Endothelial cell of umbilical vein (primary cell): ENCODE measurements around the gene MCTP1. TPM values are rescaled to one million over a fixed set of nuclear protein-coding genes. Genes with fewer than 3 reads are reported as not detected.

Experiments used
- BruUV-seq: library from RNA; stranded (reverse); fragments of 400-500 nt; replicated peaks from 2 replicates; lab custom pipeline; 2021; lab: Mats Ljungman, UMichigan
- CTCF ChIA-PET: fragments of 300-600, 350-600 bp; sonication (Branson Sonifier 250); formaldehyde crosslinking; loops from one replicate; lab custom pipeline; 2021; ENCODE audit warnings: antibody characterized with exemption, inconsistent platforms; lab: Charles Lee
- POLR2A ChIA-PET: fragments of 300-600, 350-600 bp; sonication (Branson Sonifier 250); formaldehyde crosslinking; loops from one replicate; lab custom pipeline; 2021; ENCODE audit warnings: antibody characterized with exemption, inconsistent platforms; lab: Charles Lee
- DNase-seq: peaks from one replicate; pipeline ENCODE4 v3.0.0-alpha.2; 2011; ENCODE audit warnings: low read depth, low spot score
- FAIRE-seq: peaks from 2 replicates; lab custom pipeline; 2011; peaks lifted over from hg19 to GRCh38; lab: Jason Lieb, UNC
- H2AFZ ChIP-seq: 2 replicates; pipeline ENCODE4 v1.6.0; 2012; ENCODE audit warnings: low read depth, low read length, control low read depth, inconsistent platforms
- H3K27ac ChIP-seq: 2 replicates; pipeline ENCODE4 v1.5.1; 2011; ENCODE audit warnings: low read depth, mild to moderate bottlenecking, control low read depth, low read length, moderate library complexity; ENCODE audit not compliant: insufficient read depth
- H3K27me3 ChIP-seq, 2 experiments: 2 replicates each; pipeline versions ENCODE4 v1.6.0 to v1.6.1; 2011; ENCODE audit warnings: low read length in 2 of 2, mixed read lengths in 1 of 2; ENCODE audit not compliant: control insufficient read depth in 2 of 2, insufficient read depth in 2 of 2
- H3K36me3 ChIP-seq, 2 experiments: 2 replicates in 1 of 2; 3 replicates in 1 of 2; pipeline ENCODE4 v1.5.1; 2011; ENCODE audit warnings: low read length in 2 of 2, mild to moderate bottlenecking in 1 of 2, moderate library complexity in 1 of 2; ENCODE audit not compliant: control insufficient read depth in 2 of 2, insufficient read depth in 2 of 2; ENCODE audit errors: extremely low read depth in 1 of 2
- H3K4me1 ChIP-seq: 3 replicates; pipeline ENCODE4 v1.5.1; 2011; ENCODE audit warnings: mild to moderate bottlenecking, low read length; ENCODE audit not compliant: control insufficient read depth, insufficient read depth; ENCODE audit errors: extremely low read depth
- H3K4me2 ChIP-seq: 2 replicates; pipeline ENCODE4 v1.6.1; 2011; ENCODE audit warnings: low read length, control low read depth, mixed read lengths; ENCODE audit not compliant: insufficient read depth
- H3K4me3 ChIP-seq, 3 experiments: fragments of 200-600 bp in 1 of 3; sonication (generic), shearing (Covaris generic) in 1 of 3; replicated peaks in 1 of 3; 2 replicates each; pipeline ENCODE4 v1.5.1; 2011 to 2016; ENCODE audit warnings: control low read depth in 3 of 3, low read length in 3 of 3, mild to moderate bottlenecking in 2 of 3, inconsistent platforms in 1 of 3, low read depth in 1 of 3, moderate library complexity in 1 of 3; ENCODE audit not compliant: insufficient read depth in 1 of 3
- H3K79me2 ChIP-seq: 2 replicates; pipeline ENCODE4 v1.6.0; 2012; ENCODE audit warnings: low read length, inconsistent platforms; ENCODE audit not compliant: control insufficient read depth, insufficient read depth
- H3K9ac ChIP-seq: replicated peaks from 2 replicates; pipeline ENCODE3; 2011; ENCODE audit warnings: low read length, control low read depth; ENCODE audit not compliant: insufficient read depth; ENCODE audit errors: extremely low read depth
- H3K9me1 ChIP-seq: replicated peaks from 3 replicates; pipeline ENCODE4 v1.6.0; 2011; ENCODE audit warnings: mild to moderate bottlenecking, low read length; ENCODE audit not compliant: control insufficient read depth, insufficient read depth; ENCODE audit errors: extremely low read depth
- H3K9me3 ChIP-seq: replicated peaks from 2 replicates; pipeline ENCODE4 v1.5.1; 2012; ENCODE audit warnings: low read length, inconsistent platforms; ENCODE audit not compliant: control insufficient read depth, insufficient read depth
- H4K20me1 ChIP-seq: replicated peaks from 2 replicates; pipeline ENCODE3; 2011; ENCODE audit warnings: mild to moderate bottlenecking, low read length; ENCODE audit not compliant: control insufficient read depth, insufficient read depth; ENCODE audit errors: extremely low read depth
- EZH2 ChIP-seq: IDR thresholded peaks from 2 replicates; pipeline ENCODE4 v1.6.1; 2012; ENCODE audit warnings: borderline replicate concordance, low read depth, mild to moderate bottlenecking, moderate library complexity, low read length, inconsistent platforms; ENCODE audit not compliant: severe bottlenecking
- FOS ChIP-seq: IDR thresholded peaks from 2 replicates; pipeline ENCODE4 v1.6.1; 2011; ENCODE audit warnings: mild to moderate bottlenecking, low read length, moderate library complexity, borderline replicate concordance; ENCODE audit not compliant: insufficient read depth
- JUN ChIP-seq: IDR thresholded peaks from 2 replicates; pipeline ENCODE4 v1.6.1; 2011; ENCODE audit warnings: borderline replicate concordance, low read depth; ENCODE audit not compliant: insufficient read length, insufficient read depth
- MYC ChIP-seq: IDR thresholded peaks from one replicate; pipeline ENCODE4 v1.6.1; 2011; ENCODE audit warnings: mild to moderate bottlenecking, low read depth, low read length
- POLR2A ChIP-seq: IDR thresholded peaks from 2 replicates; pipeline ENCODE4 v1.6.1; 2012; ENCODE audit warnings: low read depth, mild to moderate bottlenecking, control low read depth, low read length
- POLR2AphosphoS5 ChIP-seq: IDR thresholded peaks from 2 replicates; pipeline ENCODE4 v1.6.1; 2012; ENCODE audit warnings: low read depth, mild to moderate bottlenecking, control low read depth, low read length, moderate library complexity; ENCODE audit not compliant: insufficient read depth
- dilution Hi-C: fragments of 300-500 bp; cut with MboI; formaldehyde crosslinking; loops from one replicate; pipeline ENCODE4 v1.15.0; 2019; ENCODE audit warnings: low sequenced_read_pairs; ENCODE audit not compliant: extremely low pct_ligation_motif_present
- intact Hi-C: fragments of 100-400 bp; cut with micrococcal nuclease; formaldehyde crosslinking; loops from one replicate; pipeline ENCODE4 v1.10.0; 2022
- polyA plus RNA-seq, 4 experiments: library from polyadenylated mRNA; depleted of rRNA in 3 of 4; stranded (reverse) in 3 of 4; unstranded in 1 of 4; fragments of >200 nt; gene quantifications; 2 replicates each; pipeline versions ENCODE4 v1.2.1 to v1.2.3, GENCODE V29; 2011 to 2012; ENCODE audit warnings: missing spikeins in 1 of 4
- total RNA-seq: library from RNA; stranded (reverse); gene quantifications from 2 replicates; pipeline ENCODE4 v1.2.3, GENCODE V29; 2021
- TF ChIP-seq, protein P1 (sequence below): IDR thresholded peaks from 2 replicates; pipeline ENCODE4 v1.6.1; 2011; ENCODE audit not compliant: insufficient read depth, insufficient read length
- TF ChIP-seq, protein P2 (sequence below), 2 donors: IDR thresholded peaks; 1 replicate in 1 of 2; 2 replicates in 1 of 2; pipeline ENCODE4 v1.5.1; 2011; ENCODE audit warnings: low read length in 2 of 2, mild to moderate bottlenecking in 2 of 2, moderate library complexity in 2 of 2, control low read depth in 1 of 2, inconsistent platforms in 1 of 2, low read depth in 1 of 2; ENCODE audit not compliant: insufficient read depth in 1 of 2; ENCODE audit errors: extremely low read depth in 1 of 2

MCTP1 gene
- total and polyA plus RNA-seq, 2 donors (not counting 3 experiments of a cell fraction or from before 2014, with no cell fraction given): 79.3 to 203 TPM

DNA sequence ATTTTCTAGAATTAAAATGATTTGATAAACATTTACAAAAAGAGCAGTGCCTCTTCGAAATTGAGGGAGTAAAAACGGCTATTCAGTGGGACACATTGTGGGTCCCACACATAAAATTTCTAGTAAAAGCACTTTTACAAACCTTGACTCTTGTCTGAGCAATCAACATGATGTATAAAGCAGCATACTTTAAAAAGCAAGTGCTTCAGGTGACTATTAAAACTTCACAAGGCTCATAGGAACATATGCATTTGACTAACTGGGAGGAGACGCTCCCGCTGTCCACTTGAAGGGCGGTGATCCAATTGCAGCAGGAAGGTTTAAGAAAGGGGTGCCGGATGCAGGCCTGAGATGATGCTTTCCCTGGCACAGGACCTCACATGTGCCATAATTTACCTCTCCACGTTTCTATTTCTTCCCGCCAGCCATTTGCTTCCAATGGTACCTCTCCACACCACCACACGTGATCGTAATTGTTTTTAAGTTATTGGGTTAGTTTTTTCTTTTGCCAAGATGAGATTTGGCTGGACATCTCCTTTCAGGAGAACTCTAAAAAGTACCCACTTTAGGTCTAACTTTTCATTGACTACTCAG, 1.8 kb downstream of the MCTP1 start:
- POLR2A ChIA-PET: no interaction called here
- FAIRE-seq: no peak
- no peak for TF ChIP-seq JUN
- peak; percentile 63 for TF ChIP-seq EZH2
- Histone ChIP-seq H4K20me1 (no peaks in the 10 kb centered on the region), H3K4me3 (peak overlapping the region in 2 of 3 experiments; percentile 50 to 55), H3K9me1 (no peaks in the 10 kb centered on the region), H3K27me3 (peaks cover 49 to 72% of the 10 kb centered on the region in 2 experiments), H3K9ac (no peak overlapping the region), H3K27ac (no peak overlapping the region), H3K36me3 (no peaks in the 10 kb centered on the region), H2AFZ (no peak overlapping the region), H3K79me2 (no peaks in the 10 kb centered on the region), H3K9me3 (no peaks in the 10 kb centered on the region), H3K4me2 (peak overlapping the region; percentile 73), H3K4me1 (peaks cover 14% of the 10 kb centered on the region)
- intact Hi-C loops (no loop called here), dilution Hi-C loops (no loop called here)
- CTCF ChIA-PET: interaction anchor here (0.6 to 4.6 kb wide), 12 partner anchors 8 to 315 kb away, joined by 3 to 49 read pairs (median 4); no protein-coding TSS in a partner anchor
- peak; percentile 13 for DNase-seq
- TSS peak; percentile 9 for BruUV-seq

DNA sequence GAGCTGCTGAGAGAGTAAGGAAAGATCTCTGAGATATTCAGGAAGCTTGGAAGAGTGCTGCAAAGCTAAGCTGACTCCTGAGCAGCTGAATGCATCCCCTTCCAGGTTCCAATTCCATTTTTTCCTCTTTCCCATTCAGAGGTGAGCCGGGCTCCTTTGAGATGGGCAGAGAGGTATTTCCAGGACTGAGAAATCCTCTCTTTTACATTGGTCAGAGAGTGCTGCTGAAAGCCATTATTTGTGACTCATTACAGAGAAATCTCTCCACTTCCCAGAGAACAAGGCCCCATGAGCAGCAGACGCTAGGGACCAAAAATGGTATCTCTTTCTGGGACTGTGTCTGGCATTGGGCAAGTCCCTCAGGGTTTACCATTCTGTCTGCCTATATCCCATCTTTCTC, 3.7 kb downstream of the MCTP1 start:
- no peaks in the 10 kb centered on the region for H3K36me3 ChIP-seq
- H3K9me1 ChIP-seq: no peaks in the 10 kb centered on the region
- no peak for FAIRE-seq
- H3K27me3 ChIP-seq: peaks cover 37 to 59% of the 10 kb centered on the region in 2 experiments
- no peak overlapping the region for H3K9ac ChIP-seq
- TF ChIP-seq, protein P1, sequence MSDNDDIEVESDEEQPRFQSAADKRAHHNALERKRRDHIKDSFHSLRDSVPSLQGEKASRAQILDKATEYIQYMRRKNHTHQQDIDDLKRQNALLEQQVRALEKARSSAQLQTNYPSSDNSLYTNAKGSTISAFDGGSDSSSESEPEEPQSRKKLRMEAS: no peak
- TF ChIP-seq, protein P2, sequence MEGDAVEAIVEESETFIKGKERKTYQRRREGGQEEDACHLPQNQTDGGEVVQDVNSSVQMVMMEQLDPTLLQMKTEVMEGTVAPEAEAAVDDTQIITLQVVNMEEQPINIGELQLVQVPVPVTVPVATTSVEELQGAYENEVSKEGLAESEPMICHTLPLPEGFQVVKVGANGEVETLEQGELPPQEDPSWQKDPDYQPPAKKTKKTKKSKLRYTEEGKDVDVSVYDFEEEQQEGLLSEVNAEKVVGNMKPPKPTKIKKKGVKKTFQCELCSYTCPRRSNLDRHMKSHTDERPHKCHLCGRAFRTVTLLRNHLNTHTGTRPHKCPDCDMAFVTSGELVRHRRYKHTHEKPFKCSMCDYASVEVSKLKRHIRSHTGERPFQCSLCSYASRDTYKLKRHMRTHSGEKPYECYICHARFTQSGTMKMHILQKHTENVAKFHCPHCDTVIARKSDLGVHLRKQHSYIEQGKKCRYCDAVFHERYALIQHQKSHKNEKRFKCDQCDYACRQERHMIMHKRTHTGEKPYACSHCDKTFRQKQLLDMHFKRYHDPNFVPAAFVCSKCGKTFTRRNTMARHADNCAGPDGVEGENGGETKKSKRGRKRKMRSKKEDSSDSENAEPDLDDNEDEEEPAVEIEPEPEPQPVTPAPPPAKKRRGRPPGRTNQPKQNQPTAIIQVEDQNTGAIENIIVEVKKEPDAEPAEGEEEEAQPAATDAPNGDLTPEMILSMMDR (IDR thresholded peaks at IDR 0.05; ENCODE audit: extremely low read depth in 1 of 2, insufficient read depth in 1 of 2, low read depth in 1 of 2, low read length in 2 of 2): no peak
- TF ChIP-seq POLR2A (no peak), POLR2AphosphoS5 (no peak), MYC (no peak), FOS (no peak)
- H3K9me3 ChIP-seq: no peaks in the 10 kb centered on the region
- H3K4me1 ChIP-seq: peaks cover 14% of the 10 kb centered on the region
- ChIA-PET POLR2A (no interaction called here), CTCF (interaction anchor here (2.2 kb wide), 1 partner anchor 313 kb away, joined by 16 read pairs; no protein-coding TSS in a partner anchor)
- intact Hi-C loops (no loop called here), dilution Hi-C loops (no loop called here)
- H2AFZ ChIP-seq: no peak overlapping the region
- no peaks in the 10 kb centered on the region for H3K79me2 ChIP-seq
- no peak overlapping the region for H3K27ac ChIP-seq
- no peak for DNase-seq
- no peak overlapping the region for H3K4me3 ChIP-seq
- BruUV-seq: no TSS peak
- H3K4me2 ChIP-seq: no peak overlapping the region
- no peaks in the 10 kb centered on the region for H4K20me1 ChIP-seq
